Activated CD4-positive, alpha-beta T cell treated with anti-CD3 and anti-CD28 coated beads for 48 hours (primary cell): ENCODE results near the gene ULK4.

Experiments used
- DNase-seq: peaks from one replicate; pipeline ENCODE4 v3.0.0-alpha.2; 2020

The ULK4 gene

DNA sequence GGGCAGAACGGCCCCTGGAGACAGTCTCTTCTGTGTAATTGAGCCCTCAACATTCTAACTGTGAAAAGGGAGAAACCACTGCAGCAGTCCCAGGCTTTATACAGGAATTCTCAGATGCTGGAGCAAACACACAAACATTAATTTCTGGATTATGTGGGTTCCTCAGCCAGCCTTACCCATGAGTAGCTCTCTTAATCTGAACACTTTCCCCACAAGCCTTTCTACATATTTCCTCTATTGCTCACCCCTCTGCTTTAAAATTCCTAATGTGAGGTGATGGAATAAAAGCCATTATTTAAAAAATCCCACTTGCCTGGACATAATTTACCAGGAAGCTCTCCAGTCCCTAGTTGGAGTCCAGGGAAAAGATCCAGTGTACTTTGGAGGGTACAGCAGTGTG lies 623.6 kb downstream of the ULK4 start:
- DNase-seq: no peak

DNA sequence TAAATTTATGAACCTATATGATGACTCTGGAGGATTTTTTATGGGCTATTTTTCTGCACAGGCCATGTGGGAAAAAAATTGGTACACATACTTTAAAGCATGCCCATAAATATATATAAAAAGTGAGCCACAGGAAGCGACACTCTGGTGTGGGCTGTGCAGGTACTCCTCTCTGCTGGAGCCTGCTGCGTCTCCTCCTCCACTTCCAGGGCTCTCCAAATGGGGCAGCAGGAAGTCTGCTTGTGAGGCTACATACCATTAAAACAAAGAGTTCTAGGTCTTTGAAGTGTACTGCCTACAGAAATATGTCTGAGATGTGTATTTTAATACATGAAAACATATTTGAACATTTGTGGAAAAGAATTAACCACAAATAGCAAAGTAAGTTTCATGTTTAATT lies 627.5 kb downstream of the ULK4 start:
- DNase-seq: no peak

DNA sequence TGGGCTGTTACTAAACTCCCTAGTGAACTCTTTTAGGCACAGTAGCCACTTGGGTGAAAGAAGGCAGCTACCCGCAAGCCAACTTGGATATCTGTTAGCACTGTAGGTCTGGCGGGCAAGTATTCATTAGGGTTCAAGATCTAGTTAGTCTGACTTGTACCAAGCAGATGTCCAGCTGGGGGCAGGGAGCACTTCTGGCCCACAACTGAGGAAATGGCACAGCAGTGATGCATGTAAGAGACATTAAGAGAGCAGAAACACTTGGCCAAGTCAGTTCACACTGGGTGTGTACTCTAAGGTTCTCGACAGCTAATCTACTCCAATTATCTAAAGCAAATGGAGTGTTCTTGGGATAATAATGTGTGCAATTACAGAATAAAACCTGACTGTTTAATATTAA lies 630.9 kb downstream of the ULK4 start:
- DNase-seq: no peak

DNA sequence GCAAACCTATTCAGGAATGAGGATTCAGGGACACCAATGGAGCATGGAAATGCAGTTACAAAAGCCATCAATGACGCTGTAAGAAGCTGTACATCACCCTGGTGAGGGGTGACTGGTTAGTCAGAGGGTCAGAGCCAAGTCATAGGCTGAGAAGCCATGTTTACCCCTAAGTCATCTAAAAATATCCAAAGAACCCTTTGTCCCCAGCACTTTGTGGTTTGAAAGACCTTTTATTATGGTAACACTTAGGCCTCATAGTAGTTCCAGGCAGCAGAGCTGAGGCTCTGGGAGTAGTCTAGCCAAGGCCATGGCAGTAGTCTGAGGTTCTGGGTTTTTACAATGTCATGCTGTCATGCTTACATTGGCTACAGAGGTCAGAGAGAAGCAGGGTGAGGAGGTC lies 631.4 kb downstream of the ULK4 start:
- no peak for DNase-seq

DNA sequence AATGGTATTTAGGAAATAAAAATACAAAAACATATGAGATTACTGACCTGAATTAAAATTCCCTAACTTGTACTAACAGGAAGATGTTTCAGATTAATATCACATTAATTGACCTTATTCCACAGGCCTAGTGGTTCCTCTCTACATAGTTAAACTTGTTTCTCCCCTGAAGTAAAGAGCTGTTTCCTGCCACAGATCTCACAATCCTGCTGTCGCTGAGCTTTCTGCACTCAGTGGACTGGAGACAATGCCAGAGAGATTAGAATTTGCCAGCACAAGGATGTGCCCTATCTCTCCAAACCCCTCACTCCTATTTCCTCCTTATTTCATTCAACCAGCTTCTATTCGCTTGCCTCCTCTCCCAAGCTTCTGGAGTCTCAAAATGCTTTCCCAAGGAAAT lies 632.0 kb downstream of the ULK4 start:
- DNase-seq: no peak

DNA sequence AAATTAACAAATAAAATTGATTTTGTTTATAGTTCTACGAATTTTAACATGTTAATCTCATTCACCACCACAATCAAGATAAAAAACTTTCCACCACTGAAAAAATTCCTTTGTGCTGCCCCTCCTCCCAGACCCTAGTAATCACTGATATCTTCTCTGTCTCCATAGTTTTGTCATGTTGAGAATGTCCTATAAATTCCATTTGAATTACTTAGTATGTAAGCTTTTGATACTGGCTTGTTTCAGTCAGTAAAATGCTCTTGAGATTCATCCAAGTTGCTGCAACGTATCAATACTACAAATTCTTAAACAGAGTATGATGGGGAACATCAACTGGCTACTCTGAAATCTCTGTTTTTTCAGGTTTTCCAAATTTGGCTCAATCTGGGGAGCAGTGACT lies 633.0 kb downstream of the ULK4 start:
- DNase-seq: no peak

DNA sequence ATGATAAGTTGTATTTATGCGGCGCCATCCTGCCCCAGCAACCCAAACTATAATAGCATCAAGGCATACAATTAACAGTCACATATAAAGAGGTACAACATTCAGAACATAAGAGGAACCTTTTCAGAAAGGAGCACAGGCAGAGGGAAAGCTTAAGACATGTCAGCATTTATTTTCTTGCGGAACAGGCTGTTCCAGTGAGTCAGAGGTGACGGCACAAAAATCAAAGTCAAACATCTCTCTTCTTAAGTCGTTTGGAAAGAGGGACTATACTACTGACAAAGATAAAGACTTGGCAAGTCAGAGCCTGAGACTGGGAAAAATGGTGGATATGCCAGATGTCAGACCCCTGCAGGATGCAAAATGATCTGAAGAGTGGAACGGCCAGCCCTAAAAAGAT lies 634.2 kb downstream of the ULK4 start:
- DNase-seq: no peak

DNA sequence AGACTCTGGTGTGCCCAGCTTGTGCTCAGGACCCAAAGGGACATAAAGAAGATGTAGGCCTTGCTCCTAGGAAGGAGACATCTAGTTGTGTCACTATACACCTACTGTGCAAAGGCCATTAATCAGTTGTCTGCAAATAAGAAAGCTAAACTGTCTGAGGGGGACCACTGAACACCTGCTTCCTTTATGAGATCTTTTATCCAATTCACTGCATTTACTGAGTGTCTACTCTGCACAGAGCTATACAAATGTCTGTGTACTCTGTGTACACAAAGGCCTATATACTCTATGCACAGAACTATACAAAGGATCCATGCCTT lies 637.8 kb downstream of the ULK4 start:
- no peak for DNase-seq

DNA sequence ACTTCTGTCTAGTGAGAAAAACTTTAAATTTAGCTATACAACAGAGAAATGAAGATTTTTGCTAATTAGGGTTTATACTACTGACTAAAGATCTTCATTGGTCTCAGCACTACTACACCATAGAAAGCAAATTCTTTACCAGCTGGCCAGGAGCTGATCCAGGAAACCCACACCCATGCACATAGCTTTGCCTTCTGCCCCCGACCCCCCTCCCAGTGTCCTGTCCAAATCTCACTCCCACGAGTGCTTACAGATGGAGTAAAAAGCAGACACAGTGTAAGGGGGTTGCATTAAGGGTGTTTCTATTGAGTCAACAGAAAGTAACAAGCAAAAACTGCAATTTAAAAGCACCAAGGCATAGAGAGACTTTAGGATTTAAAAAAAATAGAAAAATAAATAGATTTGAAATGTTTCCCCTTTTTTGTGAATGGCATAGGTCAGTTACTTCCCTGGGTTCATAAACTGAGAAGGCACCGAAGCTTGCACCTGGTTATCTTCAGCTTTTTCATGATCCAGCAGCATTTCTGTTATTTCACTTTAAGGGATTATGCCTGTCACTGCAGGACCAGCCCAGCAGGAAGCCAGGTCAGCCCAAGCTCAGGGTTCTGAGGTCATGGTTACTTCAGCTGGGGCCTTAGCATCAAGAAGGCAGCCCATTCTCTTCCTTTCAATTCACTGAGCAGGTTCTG lies 638.3 kb downstream of the ULK4 start:
- DNase-seq: no peak

DNA sequence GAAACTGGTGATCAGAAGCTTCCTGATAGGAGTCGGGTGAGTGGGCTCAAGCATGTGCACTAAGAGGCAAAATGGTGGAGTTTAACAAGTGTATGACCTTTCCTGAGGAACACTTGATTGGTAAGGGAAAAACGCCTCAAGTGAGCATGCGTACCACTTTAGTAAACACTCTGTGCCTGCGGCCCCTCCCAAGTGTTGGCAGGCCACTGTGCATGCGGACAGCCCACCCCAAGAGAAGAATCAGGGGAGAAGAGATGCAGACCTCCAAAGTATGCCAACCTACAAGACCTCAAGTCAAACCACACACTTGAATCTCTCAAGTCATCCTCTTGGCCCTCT lies 640.3 kb downstream of the ULK4 start:
- DNase-seq: no peak

DNA sequence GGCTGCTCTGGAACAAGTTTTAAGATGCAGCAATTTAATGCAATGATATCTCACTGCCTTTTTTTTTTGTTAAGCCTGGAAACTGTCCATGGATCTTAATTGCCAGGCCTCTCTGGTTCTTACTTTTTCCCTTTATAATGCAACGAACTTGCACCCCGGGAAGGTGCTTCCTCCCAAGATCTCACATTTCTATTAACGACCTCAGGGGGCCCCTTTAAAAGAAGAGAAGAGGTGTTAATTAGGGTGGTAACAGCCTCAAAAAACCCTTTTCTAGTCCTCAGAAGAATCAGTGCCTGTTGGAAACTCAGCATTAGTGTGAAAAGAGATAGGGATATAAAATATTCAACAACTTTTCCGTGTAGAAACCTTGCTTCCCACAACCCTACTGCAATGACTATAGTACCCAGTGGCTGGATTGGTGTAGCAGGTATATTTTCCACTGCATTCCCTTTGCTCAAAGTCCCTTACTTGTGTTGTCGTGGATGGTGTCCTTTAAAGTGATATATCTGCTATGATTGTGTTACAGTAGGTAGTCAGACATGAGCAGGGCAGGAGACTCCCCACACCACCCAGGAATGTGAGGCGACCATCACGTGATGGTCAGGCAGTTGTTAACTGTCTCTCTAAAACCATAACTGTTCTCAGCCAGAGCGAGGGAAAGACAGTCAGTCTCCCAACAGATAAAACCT lies 640.8 kb downstream of the ULK4 start:
- DNase-seq: no peak

DNA sequence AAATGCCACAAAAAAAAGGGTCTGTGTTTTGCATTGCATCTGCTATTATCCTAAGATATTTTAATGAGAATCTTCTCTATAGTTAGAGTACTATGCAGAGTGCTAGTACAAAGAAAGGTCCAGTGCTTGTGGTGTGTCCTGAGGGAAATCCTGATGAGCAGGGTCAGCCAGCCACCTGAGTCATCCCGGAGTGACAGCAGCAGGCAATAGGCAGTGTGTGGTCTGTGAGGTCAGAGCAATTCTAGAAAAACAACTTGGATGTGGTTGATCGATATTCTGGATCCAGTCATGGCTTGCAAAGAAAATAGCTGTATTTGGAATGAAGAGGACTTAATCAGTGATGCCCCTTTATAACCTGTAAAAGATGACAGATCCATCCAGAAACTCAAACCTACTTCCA lies 643.4 kb downstream of the ULK4 start:
- DNase-seq: no peak

DNA sequence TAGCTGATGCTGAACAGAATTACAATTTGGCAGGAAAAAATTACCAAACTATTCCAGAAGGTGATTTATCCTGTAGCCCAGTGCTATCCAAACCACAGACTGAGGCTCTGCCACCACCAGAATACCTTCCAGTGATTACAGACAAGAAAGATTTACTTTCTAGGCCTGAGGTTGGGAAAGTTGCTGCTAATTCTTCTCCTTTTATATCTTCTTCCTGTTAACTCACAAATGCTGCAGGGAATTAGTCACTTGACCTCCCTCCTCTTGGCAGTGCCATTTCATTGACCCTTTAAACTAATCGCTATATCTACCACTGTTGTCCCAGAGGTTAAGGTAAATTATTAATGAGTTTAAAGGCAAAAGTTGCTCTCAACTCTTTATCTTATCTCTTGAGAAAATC lies 644.2 kb downstream of the ULK4 start:
- no peak for DNase-seq

DNA sequence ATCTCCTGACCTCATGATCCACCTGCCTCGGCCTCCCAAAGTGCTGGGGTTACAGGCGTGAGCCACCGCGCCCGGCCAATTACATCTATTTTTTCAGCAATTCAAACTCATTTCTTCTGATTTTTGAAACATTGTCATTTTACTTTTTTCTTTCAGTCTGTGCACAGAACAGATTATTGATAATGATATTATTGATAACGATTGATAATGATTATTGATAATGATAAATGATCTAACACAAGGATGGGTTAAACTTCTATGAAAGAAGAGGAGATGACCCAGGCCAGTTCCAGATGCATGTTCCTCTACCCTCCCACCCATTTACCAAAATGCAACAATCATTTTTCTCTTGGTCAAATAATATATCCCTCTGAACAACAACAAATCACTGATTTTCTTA lies 644.6 kb downstream of the ULK4 start:
- DNase-seq: no peak

DNA sequence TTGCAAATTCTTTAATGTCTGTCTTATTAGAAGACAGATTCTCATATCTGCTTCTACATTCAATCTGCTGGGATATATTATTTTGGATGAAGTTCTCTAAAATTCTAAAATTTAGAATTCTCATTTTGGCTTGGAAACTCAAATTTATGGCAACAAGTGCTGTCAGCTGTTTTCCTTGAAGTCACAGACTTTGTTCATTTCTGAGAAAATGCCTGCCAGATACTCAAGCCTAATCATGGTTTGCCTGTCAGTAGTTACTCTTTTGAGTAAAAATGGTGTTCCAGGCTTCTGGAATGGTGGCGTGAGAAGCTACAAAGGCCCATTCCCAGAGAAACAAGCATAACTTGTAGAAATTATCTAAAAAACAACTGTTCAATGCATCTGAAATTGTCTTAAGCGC lies 646.8 kb downstream of the ULK4 start:
- no peak for DNase-seq

DNA sequence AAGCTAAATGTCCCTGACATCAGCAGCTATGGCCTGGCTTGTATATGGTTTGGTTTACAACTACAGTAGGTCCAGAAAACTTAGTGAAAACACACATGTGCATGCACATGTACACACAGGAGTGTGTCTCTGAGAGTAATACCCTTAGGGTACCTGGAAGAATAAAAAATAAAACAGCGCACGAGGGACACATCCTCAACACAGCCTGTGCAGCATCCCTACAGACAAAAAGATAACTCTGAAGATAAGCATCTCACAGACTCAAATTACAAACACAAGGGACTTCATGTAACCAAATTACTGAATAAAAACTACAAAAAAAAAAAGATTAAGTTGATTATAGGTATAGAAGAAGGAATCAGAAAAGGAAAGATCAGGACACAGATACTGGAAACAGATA lies 653.8 kb downstream of the ULK4 start:
- no peak for DNase-seq

DNA sequence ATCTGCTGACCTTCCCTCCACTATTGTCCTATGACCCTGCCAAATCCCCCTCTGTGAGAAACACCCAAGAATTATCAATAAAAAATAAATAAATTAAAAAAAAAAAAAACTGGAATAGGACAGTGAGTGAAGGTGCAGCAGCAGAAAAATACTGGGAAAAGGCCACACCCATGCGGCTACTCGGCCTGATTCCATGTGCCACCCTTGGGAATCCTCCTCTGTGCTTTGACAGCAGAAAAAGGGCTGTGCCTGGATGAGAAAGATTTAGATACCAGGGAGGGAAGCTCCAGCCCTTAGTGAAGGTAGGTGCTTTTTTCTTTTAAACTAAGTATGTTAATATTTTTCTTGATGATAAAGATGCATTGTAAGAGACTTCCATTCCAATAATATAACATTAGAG lies 654.8 kb downstream of the ULK4 start:
- no peak for DNase-seq

DNA sequence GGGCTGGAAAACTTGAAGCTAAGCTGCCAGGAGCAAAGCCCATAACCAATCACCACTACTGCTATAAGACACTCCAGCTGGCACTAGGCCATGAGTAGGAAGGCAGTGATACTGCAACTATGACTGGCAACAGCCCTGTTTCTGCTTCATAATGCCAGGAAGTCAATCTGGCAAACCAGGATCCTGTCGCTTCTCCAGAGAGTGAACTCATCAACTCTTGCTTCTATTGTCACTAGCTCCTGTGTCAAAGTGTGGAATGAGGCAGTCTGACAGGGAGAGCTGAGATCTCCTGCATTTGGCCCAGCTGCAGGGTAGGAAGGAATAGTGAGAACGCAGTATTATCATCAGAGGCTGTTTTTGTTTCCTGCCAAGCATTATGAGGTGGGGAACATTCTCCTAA lies 657.3 kb downstream of the ULK4 start:
- no peak for DNase-seq

DNA sequence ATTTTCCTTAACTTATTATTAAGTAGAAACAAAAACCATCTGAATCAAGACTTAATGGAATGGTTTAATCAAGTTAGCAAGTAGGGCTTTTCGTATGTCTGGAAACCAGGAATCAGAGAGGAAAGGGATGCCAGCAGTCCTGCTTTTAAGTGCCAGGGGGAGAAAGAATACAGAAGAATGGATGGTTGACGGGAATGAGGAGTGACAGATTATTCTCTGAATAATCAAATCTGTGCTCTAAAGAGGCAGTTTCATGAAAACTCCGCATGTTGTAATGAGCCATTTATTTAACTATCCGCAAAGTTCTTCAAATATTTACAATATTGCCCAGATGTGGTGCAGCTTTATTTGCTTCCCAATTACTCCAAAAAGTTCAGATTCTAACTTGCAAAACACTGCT lies 659.6 kb downstream of the ULK4 start:
- no peak for DNase-seq

DNA sequence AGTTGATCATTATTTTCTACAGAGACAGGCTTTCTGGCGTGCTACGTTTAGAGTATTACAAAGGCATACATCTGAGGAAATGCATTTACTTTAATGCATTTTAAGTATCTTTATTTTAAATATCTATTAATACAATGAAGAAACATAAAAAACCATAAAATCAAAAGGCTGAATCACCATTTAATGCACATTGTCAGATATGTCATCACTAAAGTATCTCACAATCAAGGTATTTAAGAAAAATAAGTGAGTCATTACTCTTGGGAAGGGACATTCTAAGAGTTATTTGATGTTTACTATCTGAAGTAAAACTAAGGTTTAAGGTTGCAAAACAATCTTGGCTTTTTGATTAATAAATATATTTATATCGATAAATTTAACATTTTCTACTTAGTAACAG lies 660.4 kb downstream of the ULK4 start:
- no peak for DNase-seq

DNA sequence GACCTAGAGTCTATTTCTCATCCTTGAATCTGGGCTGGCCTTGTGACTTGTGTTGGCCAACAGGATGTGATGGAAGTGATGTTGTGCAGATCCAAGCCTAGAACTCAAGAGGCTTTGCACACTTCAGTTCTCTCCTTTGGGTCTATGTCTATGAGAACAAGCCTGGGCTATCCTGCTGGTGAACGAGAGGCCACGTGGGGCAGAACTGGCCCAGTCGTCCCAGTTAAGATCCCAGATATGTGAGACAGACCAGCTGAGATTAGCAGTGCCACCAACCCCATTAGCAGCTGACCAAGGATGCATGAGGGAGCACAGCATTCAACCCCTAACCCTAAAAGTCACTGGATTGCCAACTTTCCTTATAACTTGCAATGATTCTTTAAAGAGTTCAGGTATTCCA lies 662.9 kb downstream of the ULK4 start:
- no peak for DNase-seq

DNA sequence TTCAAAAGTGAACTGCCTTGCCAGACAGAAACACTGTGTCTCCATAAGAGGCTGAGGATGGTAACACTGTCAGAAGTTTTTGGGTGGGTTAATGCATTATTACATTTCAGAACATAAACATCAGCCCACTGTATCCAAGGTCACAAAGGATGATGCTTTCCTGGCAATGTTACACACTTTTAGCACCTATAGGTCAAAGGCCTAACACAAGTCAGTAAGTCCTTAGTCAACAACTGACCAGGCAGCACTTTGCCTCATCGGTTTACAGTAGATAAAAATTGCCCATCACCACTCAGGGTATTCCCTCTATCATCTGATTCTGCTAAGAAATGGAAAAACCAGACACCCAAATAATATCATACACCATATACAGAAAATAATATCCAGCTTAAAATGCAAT lies 664.2 kb downstream of the ULK4 start:
- no peak for DNase-seq

DNA sequence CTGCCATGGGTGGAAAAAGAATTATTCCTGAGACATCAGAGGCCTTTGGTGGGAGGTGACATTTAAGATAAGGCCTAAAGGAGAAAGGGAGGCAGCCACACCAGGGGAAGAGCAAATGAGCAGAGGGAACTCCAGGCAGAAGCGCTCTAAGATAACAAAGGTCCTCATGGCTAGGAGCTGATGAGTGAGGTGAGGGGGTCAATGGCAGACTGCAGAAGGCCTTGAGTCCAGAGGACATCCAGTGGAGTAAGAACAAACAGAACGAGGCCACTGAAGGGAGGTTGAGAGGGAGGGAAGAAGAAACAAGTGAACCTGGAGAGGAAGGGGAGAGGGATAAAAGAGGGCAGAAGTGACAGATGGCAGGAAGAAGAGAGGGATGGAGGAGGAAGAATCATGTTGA lies 665.3 kb downstream of the ULK4 start:
- DNase-seq: no peak

DNA sequence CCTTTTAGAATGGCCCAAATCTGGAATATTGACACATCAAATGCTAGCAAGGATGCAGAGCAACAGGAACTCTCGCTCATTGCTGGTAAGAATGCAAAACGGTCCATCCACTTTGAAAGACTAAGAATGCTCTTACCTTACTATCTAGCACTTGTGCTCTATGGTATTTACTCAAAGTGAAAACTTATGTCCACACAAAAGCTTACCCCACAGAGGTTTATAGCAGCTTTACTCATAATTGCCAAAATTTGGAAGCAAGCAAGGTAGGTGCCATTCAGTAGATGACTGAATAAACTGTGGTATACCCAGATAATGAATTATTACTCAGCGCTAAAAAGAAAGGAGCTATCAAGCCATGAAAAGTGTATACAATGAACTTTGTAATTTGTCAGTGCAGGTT lies 666.2 kb downstream of the ULK4 start:
- DNase-seq: no peak

DNA sequence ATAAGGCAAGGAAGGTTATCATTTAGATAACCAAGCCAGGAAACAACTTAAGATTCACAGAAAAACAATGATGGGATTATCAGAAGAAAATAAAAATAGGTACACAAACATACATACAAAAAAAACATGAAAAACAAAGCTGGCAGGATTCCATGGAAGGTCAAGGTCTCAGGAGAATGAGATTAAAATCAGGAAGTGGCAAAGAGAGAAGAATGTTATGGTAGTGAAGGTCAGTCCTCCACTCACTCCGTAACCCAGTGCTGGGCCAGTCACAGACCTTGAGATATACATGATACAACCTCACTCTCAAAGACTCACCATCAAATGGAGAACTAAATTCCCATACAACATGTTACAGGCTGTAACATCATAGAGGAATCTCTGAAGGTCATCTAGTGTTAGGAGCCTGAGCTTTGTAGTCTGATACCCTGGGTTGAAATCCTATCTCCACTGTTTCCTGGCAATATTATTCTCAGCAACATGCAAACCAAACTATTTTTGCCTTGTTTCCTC lies 668.7 kb downstream of the ULK4 start:
- DNase-seq: no peak
